Effector CD4-positive, alpha-beta T cell (primary cell): Measurements from ENCODE around the gene SELPLG.

Experiments used
- DNase-seq: peaks from one replicate; pipeline ENCODE4 v3.0.0-alpha.2; 2020

SELPLG gene

GRCh38 chr12:108618079-108618952 is 15.4 kb downstream of the SELPLG start:
- DNase-seq, result peak; percentile 72

GRCh38 chr12:108616941-108617858 is 16.5 kb downstream of the SELPLG start:
- DNase-seq, result peak; percentile 74

- DNase-seq, result no peak
Measured at GRCh38 chr12:108616359-108616758, 17.3 kb downstream of the SELPLG start.

- no peak for DNase-seq
Measured at GRCh38 chr12:108615918-108616317, 17.8 kb downstream of the SELPLG start.

GRCh38 chr12:108614639-108615038 is 19.1 kb downstream of the SELPLG start:
- DNase-seq, result no peak

GRCh38 chr12:108614041-108614440 is 19.7 kb downstream of the SELPLG start:
- DNase-seq, result no peak

- no peak for DNase-seq
Measured at GRCh38 chr12:108613548-108613947, 20.1 kb downstream of the SELPLG start.

- DNase-seq, result no peak
Measured at GRCh38 chr12:108612788-108613282, 20.9 kb downstream of the SELPLG start.

GRCh38 chr12:108611884-108612415 is 21.7 kb downstream of the SELPLG start:
- peak; percentile 53 for DNase-seq

- DNase-seq, result no peak
Measured at GRCh38 chr12:108610856-108611605, 22.7 kb downstream of the SELPLG start.

- DNase-seq, result no peak
Measured at GRCh38 chr12:108610336-108610815, 23.3 kb downstream of the SELPLG start.

GRCh38 chr12:108609537-108610335 is 24.0 kb downstream of the SELPLG start:
- DNase-seq, result no peak

GRCh38 chr12:108608616-108609015 is 25.1 kb downstream of the SELPLG start:
- no peak for DNase-seq

- DNase-seq, result no peak
Measured at GRCh38 chr12:108607981-108608600, 25.6 kb downstream of the SELPLG start.

GRCh38 chr12:108606492-108606891 is 27.2 kb downstream of the SELPLG start:
- DNase-seq, result no peak

GRCh38 chr12:108605690-108606406 is 27.8 kb downstream of the SELPLG start:
- no peak for DNase-seq

- no peak for DNase-seq
Measured at GRCh38 chr12:108605000-108605689, 28.5 kb downstream of the SELPLG start.

- no peak for DNase-seq
Measured at GRCh38 chr12:108604208-108604941, 29.3 kb downstream of the SELPLG start.

GRCh38 chr12:108603743-108604142 is 30.0 kb downstream of the SELPLG start:
- no peak for DNase-seq
